ENCODE measurements around the gene SAFB. TPM values are rescaled to one million over a fixed set of nuclear protein-coding genes. Genes with fewer than 3 reads are reported as not detected.
"Not testable (repeated sequence)": the region's sequence is repeated elsewhere in the genome, so short reads cannot be mapped to it uniquely, and the experiment has no call there.

SAFB gene
- total RNA-seq, 1 donor from 2014 or later = 92.9 TPM

GRCh38 chr19:5595129-5595528 lies 27.8 kb upstream of the SAFB start:
- DNase-seq (ENCODE audit: low spot score) = no peak

DNA sequence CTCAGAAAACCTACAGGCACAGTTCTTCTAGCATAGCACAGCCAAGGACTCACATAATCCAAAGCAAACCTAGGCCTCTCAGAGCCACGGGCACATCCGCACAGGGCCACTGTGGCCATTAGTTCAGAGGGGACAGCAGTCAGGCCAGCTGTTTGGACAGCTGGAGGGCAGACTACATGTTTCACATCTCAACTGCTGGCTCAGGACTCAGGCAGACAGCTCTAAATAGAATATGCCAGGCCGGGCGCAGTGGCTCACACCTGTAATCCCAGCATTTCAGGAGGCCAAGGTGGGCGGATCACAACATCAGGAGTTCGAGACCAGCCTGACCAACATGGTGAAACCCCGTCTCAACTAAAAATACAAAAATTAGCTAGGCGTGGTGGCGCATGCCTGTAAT lies 27.1 kb upstream of the SAFB start:
- DNase-seq (ENCODE audit: low spot score) = no peak

- no peak for DNase-seq (ENCODE audit: low spot score)
Observed at GRCh38 chr19:5600797-5601196, 22.1 kb upstream of the SAFB start.

- no peak for DNase-seq (ENCODE audit: low spot score)
Observed at GRCh38 chr19:5603626-5604025, 19.3 kb upstream of the SAFB start.

- no peak for DNase-seq (ENCODE audit: low spot score)
Observed at GRCh38 chr19:5605362-5605761, 17.5 kb upstream of the SAFB start.

DNA sequence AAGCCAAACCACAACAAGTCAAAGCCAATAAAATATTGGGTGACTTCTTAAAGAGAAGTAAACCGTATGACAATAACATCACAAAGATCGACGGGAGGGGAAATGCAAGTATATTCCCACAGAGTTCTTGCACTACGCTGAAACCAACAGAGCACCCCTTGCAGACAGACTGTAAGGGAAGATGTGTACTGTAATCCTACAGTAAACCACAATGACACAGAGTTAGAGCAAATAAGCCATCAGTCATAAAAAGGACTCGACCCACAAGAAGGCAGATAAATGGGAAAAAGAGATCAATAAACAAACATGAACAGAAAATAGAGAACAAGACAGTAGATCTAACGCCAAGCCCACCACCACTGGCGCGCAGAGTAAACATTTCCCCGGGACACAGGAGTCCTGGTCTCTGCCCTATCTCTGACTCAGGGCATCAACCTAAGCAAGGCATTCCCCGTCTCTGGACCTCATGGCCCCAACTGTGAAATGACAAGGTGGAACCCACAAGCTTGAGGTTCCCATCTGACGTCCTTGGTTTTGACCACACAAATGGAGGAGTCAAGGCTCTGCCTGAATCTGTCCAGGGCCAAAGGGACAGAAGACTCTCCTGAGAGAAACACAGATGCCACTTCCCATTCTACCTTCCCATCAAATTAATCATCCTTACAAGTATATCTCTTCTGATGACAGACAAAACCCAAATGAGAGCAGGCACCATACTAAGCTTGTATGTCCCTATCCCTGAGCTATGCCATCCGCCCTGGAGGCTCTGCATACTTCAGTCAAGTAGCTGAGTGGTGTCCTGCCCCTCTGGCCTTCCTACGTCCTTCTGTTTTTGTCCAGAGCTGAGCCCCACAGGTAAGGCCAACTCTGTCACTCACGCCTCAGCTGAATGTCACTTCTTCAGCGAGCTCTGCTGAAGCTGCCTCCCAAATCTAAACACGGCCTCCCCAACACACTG lies 15.3 kb upstream of the SAFB start:
- DNase-seq (ENCODE audit: low spot score) = no peak

DNA sequence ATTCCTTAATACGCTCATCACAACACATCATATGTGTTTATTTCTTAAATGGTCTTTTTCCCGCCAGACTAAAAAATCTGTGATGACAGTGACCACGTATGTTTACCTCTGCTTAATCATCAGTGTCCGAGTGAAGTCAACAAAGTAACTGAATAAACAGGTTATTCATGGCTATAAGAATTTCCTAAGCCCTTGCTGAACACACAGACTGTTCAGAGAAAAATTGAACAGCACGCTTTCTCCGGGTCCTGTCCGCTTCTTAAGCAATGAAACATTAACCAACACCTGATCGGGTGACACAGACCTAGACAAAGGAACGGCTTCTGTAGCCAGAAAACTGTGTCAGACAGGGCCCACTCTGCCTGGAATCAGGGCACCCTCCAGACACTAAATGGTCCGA lies 14.6 kb upstream of the SAFB start:
- DNase-seq (ENCODE audit: low spot score) = no peak

DNA sequence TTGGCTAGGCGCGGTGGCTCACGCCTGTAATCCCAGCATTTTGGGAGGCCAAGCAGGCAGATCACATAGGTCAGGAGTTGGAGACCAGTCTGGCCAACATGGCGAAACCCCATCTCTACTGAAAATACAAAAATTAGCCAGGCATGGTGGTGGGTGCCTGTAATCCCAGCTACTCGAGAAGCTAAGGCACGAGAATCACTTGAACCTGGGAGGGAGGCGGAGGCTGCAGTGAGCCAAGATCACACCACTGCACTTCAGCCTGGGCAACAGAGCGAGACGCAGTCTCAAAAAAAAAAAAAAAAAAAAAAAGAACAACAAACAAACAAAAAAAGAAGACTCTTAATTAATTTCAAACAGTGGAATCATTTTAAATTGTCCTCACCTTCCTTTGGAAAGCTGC lies 14.1 kb upstream of the SAFB start:
- DNase-seq (ENCODE audit: low spot score) = not testable (repeated sequence)

DNA sequence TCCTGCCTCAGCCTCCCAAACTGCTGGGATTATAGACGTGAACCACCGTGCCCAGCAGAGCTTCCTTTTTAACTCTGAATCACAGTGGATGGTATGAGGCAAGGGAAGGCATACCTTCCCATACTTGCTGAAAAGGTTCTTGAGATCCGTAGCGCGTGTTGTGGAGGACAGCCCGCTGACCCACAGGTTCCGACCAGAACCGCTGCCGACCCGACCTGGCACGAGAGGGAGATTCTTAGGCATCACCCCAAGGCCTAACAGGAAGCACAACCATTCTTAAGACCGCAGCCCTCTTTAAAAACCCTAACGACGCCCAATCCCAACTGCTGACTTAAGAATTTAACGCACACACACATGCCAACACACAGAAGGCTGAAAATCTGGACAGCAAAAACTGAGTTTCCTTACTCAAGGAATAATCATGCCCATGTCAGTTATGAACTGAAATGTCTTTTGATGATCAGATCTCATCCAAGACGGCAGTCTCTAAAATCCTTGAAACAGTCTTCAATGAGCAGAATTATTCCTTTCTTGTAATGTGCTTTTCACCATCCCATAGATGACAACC lies 12.9 kb upstream of the SAFB start:
- DNase-seq (ENCODE audit: low spot score) = no peak

GRCh38 chr19:5612891-5613865 lies 9.7 kb upstream of the SAFB start:
- no peak for DNase-seq (ENCODE audit: low spot score)

GRCh38 chr19:5615756-5616327 lies 7.0 kb upstream of the SAFB start:
- DNase-seq (ENCODE audit: low spot score) = no peak

GRCh38 chr19:5617080-5617479 lies 5.8 kb upstream of the SAFB start:
- no peak for DNase-seq (ENCODE audit: low spot score)

DNA sequence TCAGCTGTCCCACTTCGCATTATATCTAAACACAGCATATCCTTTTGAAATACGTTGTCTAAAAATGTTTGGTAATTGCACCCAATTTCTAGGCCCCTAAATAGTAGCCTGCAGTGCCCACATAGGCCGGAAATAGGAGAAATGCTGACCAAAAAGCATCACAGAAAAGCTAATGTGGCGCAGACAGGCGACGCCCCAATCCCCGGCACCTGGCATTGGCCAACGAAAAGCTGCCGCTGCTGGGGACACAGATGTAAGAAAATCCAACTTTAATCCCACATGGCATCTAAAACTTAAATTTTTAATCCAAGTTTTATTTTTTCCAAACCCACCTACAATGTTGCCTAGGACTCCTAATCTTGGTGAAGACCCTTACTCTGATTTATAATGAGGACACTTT lies 4.3 kb upstream of the SAFB start:
- DNase-seq (ENCODE audit: low spot score) = no peak

DNA sequence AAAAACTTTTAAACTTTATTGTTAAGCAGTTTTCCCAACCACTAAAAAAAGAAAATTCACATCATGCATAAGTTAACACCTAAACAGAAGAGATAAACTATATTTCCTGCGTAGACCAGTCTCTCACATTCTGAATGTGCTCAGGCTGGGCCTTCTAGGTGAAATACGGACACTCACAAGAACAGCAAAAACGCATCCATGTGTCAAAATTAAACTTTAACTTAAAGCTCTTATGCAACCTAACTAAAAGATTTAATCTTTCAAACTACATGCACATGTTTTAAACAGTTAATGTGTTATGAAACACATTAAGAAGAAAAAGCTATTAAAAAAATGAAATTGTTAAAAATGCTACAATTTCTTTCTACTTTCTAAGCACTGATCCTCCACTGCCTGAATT lies 2.9 kb upstream of the SAFB start:
- DNase-seq (ENCODE audit: low spot score) = no peak

DNA sequence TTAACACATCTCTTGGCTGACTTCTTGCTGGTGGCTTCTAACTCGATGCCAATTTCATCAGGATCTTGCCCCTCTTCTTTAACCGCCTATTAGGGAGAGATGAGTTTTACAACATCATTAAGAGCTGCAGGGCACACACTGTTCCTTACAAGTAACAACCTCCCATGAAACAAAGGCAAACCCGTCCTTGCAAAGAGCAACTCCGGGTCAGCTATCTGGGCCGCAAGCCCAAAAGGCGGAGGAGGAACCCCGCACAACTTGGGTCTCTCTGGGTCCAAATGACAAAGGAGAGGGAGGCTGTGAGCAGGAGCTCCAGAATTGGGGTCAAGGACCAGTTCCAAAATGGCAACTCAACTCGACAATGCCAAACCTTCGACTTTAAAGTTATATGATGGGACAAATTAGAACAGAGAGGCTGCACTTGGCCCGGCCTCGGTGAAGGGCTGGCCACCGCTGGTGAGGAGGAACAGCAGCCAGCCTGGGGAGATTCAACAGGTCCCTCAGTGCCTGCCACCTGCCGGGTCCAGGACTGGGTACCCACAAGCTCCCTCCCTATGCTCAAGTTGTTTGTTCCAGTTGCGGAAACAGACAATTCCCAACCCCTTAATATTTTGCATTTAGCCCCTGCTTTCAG lies 1.5 kb upstream of the SAFB start:
- no peak for DNase-seq (ENCODE audit: low spot score)

- DNase-seq (ENCODE audit: low spot score) = no peak
Observed at GRCh38 chr19:5621945-5622464, 878 bp upstream of the SAFB start.

GRCh38 chr19:5623397-5624017 lies 624 bp downstream of the SAFB start:
- no peak for DNase-seq (ENCODE audit: low spot score)

GRCh38 chr19:5624018-5624663 lies 1.3 kb downstream of the SAFB start:
- DNase-seq (ENCODE audit: low spot score) = peak; percentile 51

GRCh38 chr19:5624741-5625278 lies 1.9 kb downstream of the SAFB start:
- DNase-seq (ENCODE audit: low spot score) = no peak

GRCh38 chr19:5625641-5626040 lies 2.8 kb downstream of the SAFB start:
- DNase-seq (ENCODE audit: low spot score) = no peak

All from mucosa of gallbladder (tissue), 1 donor.